ENCODE results near the gene SRGAP2B.
"Not testable (repeated sequence)": the region's sequence is repeated elsewhere in the genome, so short reads cannot be mapped to it uniquely, and the experiment has no call there.

The SRGAP2B gene

DNA sequence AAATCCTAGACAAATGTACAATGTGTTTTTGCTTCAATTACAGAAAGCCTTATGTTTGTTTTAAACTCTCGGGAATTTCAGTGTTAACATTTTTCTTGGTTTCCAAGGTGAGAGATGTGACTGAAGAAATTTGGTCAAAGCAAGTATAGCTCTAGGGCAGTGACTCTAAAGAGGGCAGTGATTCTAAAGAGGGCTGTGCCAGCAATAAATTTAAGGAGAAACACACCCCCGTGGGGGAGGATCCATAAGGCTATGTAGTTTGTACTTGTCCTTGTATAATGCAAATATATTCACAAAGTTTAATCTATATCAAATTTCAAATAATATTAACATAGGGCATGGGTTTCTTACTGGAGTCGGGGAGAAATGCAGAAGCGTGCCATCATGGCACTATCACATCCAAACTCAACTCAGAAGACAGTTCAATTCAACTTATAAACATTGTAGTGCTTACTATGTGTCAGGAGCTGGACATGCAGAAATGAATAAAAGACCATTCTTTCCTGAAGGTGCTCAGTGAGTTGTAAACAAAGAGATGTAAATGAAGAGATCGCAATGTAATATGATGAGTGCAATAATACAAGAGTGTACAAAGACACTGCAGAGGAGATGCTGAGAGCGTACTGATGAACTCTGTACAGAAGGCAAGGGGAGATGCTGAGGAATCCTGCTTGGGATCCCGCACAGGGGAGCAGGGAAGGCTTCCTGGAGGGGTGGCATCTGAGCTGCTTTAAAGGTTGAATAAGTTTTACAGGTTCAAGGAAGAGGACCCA lies 12.5 kb downstream of the SRGAP2B start:
- DNase-seq, result not testable (repeated sequence)

DNA sequence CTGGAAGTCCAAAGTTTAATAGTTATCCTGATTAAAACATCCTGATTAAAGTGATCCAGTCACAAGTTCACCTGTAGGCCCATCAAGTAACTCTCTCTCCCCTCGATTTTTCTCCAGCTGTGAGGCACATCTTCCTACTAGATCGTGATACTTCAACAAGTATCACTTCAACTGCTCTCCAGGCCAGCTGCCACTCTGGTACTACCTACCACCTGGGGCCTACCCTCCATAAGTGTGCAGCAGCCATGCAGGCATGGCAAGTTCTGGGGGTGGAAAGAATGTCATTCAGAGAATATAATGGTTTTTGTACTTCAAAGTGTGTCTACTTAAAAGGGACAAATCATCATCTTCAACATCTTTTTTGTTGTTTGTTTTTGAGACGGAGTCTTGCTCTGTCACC lies 14.9 kb downstream of the SRGAP2B start:
- DNase-seq, result not testable (repeated sequence)

DNA sequence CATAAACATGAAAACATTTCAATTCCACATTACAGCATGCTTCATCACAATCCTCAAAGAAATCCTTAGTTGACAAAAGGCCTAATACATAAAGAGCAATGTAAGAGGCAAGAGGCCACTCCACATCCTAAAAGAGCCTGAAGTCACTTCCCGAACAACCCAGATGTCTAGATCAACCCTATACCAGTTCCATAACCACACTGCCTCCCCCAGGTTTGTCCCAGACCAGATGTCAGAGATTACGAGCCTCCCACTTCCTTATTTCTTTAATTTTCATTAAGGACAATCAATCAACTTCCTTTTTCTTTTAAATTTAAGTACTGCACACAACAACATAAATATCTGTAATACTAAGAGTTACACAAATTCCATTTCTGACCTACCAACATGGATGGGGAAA lies 15.4 kb downstream of the SRGAP2B start:
- not testable (repeated sequence) for DNase-seq

DNA sequence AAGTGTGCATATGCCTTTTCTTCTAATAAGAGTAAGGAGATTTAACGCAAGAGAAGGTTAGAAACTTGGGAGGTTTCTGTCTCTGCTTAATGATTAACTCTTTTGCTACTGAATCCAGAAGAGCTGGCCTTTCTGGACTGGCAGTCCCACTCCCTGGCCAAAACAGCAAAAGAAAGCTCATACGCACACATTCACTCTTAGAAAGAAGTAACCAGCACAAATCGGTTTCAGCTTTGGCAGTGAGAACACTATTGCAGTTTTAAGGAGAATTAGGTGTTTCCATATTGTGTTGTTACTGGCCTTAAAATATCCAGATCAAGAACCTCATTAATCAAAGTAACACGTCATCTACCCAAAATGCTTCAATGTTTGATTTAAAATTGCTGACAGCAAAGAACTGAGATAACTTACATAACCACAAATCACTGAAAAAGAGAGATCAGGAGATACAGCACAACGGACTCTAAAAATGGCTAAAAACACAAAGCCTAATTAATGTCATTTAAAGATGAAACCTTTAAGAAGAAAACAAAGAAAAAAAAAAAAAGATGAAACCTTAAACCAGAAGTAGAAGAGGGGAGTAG lies 16.2 kb downstream of the SRGAP2B start:
- DNase-seq, result not testable (repeated sequence)

DNA sequence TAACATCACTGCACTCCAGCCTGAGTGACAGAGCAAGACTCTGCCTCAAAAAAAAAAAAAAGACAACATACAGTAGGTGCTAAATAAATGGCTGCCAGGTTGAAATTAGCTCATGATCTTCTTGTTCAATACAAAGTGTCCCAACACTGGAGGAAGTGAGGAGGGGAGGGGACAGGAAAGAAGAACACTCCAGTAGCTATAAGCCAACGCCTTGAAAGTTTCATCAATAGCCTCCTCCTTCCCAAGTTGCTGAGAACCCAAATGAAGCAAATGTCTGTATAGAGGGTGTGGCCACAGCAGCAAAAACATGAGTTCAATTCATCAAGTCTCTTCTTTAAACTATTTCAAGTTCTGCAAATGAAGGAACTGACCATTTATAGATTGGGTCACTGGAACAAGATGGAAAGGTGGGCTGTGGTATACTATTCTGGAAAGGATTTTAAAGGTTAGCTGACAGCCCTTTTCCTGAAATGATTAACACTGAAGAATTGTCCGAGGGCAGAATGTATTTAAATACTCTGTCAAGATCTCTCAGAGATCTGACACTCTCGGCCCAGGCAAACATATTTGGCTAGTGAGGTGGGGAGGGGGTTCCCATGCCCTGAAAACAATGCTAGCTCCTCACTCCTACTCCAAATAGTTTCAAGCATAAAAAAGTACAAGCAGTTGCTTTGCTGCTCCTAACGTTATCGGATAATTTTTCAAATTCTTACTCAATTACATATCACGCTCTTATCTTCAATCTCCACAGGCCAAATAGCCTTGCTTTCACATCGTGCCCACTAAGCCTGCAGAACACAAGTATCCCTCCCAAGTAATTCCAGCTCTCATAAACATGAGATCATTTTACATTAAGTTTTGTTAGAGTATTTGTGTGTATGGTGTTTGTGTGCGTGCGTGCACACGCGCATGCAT lies 17.0 kb downstream of the SRGAP2B start:
- not testable (repeated sequence) for DNase-seq

DNA sequence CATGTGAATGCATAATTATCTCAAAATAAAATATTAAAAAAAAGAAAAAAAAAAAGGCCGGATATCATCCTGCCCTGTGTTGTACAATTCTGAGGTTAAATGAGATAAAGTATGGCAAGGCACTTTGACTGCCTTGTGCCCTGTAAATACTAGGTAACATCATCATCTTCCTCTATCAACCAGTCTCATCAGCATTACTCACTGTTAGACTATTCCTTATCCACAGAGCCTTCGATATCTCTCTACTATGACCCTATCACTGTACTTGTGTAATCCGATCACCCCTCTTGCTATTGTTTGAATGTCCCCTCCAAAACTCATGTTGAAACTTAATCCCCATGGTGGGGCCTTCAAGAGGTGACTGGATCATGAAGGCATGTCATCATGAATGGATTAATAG lies 18.3 kb downstream of the SRGAP2B start:
- DNase-seq, result not testable (repeated sequence)

DNA sequence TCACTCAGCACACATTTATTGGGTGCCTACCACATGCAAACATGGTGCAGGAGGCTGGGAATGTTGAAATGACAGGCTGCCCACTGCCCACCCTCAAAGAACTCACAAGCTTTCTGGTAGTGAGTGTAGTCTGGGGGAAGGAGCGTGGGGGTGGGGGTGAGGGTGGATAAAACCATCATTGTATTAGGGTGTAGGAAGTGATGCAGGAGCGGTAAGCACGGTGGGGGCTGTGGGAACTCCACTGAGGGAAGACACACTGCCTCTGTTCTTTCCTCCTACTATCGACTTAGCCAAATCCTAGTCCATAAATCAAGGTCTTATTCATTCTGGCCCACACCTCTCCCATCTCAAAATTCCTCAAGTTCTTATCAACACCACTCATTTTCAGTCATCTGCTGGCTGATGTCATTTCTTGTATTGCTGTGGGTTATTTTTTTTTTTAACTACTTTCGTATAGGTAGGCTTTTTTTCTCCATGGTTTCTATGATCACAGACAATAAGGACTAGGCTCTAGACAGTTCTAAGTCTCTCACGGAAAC lies 21.0 kb downstream of the SRGAP2B start:
- DNase-seq, result not testable (repeated sequence)

DNA sequence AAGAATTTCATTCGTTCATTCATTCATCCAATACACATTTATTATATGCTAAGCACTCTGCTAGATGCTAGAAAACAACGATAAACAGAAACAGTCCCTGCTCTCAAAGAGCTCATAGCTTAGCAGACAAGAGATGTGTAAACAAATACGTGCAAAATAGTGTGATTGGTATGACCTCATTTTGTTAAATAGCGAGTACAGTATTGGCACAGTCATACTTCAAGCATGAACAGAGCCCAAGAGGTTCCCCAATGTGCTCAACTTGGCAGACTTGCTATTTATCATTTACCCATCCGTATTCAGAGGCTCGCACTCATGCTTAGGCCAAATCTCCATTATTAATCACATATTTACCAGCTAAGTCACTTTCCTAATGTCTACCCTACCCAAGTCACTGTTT lies 23.6 kb downstream of the SRGAP2B start:
- not testable (repeated sequence) for DNase-seq

DNA sequence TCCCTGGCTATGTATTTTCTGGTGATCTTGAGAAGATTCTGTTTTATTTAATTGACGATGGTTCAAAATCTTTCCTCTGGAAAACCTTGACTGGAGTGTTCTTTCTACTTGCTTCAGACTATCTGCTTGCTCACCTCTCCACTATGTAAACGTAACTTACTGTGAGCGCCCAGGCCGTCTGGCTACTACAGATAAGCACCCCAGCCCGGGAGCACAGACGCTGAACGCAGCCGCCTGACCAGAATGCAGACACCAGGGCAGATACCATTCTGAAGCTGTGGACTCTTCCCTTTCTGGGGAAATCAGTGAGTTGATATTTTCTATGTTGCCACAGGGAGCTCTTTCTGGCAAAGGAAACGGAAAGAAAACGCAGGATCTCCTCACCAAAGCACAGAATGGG lies 28.6 kb downstream of the SRGAP2B start:
- DNase-seq, result not testable (repeated sequence)

DNA sequence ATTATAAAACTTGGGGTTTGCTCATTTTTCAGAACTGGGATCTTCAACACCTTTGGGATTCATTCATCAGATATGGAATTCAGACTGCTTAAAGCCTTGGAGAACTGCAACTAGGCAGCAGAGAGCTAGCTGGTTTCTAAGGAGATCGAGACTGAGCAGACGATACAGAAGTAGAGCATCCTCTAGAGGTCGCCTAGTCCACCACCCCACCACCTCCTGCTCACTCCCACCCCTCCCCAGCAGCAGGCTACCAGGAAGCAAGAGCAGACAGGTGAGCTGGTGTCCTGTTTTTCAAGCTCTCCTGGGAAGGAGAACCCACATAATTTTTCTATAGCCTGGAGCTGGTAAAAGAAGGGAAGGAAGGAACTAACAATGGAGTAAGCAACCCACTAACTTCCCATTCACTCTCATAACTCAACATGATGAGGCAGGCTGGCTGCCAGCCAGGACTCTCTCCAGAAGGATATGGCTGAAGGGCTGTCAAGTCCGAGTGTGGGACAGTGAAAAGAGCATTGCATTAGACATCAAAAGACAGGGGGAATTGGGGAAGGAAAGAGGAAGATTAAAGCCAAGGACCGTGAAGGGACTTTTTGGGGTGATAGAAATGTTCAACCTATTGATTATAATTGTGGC lies 29.8 kb downstream of the SRGAP2B start:
- not testable (repeated sequence) for DNase-seq

DNA sequence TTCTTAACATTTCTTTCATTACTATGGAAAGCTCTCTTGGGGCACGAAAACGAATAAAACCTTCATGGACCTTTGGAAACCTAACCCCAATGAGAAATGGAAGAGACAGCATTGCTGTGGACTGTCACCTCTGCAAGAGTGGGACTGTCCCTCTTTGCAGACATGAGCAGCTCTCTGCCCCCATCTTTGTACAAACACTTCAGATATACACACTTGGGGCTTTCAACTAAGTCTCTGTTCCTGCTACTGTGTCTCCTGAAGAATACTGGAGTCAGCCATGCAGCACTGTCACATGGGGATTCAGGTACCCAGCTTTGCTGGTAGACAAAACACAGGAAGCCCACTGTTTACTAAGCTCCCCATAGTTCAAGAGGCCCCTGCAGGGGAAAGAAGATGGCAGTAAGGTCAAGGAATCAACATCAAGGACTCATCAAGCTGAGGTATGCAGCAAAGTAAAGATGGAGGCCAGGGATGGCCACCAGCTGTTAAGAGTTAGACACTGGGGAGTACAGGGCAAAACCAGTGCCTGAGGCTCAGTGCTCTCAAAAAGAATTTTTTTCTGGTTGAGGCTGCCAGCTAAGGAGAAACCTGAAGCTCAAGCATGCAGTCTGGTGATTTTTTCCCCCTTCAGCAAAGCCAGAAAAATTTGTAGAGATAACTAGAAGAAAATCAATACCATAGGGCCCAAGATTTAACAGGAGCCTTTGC lies 31.0 kb downstream of the SRGAP2B start:
- not testable (repeated sequence) for DNase-seq

DNA sequence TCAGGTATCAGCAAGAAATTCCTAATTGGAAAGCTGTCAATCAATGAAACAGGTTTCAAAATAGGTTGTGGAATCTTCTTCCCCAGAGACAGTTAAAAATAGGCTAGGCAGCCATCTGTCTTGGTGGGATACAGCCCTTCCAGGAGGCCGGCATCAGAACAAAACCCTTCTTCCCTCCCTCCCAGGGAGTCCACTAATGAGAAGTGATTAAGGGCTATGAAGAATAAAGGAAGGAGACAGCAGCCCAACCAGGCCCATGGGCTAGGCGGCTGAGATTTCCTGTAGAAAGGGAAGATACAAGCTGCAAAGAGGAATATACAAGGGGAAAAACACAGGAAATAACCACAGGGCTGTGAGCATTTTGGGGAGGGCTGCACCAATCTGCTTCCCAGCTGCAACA lies 31.8 kb downstream of the SRGAP2B start:
- not testable (repeated sequence) for DNase-seq

DNA sequence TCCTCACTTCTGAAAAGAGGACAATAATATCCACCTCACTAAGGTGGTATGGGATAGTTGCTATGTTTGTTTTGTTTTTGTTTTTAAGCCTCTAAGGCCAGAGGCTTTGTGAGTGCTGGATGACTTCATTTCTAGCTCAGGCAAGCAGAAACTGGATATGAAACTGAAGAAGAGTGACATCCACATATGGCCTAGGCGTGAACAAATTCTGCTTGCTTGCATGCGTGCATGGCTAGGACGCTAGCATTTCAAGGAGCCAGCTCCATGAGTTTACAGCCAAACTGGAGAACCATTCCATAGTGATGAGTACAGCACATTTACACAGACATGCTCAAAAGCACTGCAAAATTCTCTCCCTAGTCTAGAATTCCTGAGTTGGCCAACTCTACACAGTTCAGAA lies 36.9 kb downstream of the SRGAP2B start:
- not testable (repeated sequence) for DNase-seq

DNA sequence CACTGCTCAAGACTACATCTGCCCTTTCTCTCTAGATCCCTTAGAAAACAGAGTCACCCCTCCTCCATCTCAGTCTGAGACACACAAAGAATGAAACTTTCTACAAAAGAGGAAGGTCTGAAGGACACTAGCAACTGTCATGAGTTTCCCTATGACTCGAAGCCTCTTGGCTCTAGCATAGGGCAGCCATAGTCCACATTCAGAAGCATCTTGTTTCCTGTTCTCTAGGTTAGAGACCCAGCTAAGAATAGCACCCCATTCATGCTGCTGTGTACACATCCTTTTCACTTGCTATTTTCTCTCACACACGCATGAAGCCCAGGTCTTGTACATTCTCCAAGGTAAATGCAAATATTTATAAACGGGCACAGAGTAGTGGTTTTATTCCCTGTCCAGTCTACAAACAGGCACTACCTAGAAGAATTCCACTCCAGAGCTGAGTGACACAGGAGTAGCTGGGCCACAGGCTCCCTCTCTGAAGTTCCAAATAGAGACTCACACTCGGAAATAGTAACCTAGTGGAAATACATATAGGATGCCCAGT lies 39.8 kb downstream of the SRGAP2B start:
- DNase-seq, result not testable (repeated sequence)

DNA sequence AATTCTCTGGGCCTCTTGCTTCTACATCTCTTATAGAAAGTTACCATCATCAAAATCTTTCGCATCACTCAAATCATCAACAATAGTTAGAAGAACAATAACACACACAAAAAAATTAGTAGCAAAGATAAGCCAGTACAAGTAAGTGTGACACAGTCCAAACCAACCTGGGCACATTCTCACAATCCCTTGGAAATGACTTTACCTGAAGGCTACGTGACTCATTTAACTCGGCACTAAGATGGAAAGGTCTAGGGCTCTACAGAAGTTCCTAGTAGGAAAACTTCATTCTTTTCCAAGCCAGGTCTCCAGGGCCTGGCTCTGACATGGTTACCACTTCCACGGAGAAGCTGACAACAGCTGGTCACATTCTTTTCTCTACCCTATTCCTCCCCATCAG lies 41.7 kb downstream of the SRGAP2B start:
- not testable (repeated sequence) for DNase-seq

DNA sequence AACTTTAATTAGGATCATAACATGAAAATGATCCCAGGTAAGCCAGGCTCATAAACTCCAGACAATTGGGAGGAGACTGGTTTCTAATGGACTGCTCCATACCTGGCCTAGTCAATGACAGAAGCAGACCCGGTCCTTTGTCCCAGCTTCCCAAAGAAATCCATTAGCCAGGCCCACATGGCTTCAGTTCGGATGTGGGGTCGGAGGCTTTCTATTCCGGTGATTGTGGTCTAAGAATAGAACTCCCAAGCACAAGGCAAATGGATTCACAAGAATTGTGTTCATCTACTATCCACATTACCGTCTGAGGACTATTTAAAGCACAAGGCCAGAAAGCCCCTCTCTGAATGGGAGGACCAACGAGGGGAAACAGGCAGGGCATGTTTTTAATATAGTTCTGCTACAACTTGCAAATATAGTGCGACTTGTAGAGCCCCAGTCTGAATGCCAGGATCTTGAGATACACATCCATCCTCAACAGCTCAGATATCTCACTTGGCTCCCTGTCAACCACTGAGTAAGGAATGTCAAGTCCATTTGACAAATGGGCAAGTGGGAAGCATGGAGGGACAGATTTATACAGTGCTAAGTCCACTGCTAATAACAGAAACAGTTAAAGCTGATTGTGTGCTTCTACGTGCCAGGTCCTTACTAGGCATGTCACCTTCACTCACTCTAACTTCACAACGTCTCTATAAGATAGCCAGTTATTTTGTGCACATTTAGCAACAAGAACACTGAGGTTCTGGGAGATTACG lies 42.9 kb downstream of the SRGAP2B start:
- DNase-seq, result not testable (repeated sequence)

DNA sequence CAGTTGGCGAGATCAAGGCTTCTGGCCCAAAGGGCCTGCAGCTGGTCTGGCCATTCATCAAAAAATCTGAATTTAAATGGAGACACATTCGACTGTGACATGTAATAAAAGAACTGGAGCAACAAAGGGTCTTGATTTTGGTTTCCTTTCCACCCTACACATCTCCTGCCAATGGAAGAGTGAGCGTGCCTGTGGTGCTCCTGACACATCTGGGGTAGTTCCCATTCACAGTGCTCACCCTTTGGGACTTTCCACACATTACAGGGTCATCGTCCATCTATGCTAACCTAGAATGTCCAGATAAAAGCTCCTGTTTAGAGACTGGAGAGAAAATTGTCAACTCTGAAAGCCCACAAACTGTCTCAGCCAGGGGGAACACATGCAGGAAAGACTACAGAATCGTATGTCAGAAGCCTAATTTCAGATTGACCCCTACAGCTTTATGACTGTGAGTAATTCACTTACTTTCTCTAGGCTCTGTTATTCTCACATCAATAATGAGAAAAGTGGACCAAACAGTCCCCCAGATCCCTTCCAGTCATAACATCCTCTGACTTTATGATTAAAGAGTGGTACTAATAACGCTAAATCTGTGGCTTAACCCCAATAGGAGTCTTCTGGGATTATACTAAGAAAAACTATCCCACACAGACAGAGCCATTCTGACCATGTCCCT lies 46.8 kb downstream of the SRGAP2B start:
- DNase-seq, result not testable (repeated sequence)

DNA sequence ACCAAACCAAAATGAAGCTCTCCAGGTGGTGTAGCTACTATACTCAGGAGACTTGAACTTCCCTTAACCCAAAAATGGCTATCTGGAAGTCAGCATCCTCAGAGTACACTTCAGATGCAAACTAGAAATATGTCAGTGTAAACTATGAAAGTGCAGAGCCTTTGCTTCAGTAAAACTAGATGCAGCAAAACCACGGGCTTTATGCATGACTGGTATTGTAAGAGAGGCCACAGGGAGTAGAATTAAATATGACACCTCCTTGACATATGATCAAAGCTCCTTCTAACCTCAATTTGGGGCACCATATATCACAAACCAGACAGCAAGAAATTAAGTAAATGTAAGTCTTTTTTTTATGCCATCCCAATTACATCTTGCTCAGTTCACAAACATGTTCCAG lies 47.6 kb downstream of the SRGAP2B start:
- not testable (repeated sequence) for DNase-seq

DNA sequence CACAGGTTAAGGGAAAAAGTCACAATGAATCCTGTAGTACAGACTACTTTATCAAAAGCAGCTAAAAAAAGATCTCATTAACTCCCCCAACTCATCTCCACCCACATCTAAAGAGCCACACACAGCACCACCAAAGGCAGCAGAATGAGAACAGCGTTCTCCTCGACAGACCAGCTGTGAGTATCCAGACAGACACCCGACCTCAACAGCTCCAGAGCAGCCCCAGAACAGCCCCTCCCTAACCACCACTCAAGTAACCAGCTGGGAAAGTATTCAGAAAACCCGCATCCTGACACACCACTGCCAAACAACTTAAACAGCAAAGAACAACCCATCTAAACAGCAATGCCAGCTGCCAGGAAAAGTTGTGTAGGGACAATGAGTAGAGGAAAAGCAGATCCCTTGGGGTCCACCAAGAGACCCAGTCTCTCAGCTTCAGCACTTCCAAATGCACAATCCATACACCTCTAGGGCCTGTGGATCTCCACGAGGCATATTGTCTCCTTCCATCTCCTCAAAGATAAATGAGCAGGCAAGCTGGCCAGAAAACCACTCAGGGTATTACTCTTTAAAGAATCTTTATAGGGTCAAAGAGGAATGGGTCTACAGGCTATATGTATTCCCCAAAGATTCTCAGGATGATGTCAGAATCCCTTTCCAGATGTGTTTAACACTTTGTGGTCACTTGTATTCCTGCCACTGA lies 49.4 kb downstream of the SRGAP2B start:
- DNase-seq, result not testable (repeated sequence)

DNA sequence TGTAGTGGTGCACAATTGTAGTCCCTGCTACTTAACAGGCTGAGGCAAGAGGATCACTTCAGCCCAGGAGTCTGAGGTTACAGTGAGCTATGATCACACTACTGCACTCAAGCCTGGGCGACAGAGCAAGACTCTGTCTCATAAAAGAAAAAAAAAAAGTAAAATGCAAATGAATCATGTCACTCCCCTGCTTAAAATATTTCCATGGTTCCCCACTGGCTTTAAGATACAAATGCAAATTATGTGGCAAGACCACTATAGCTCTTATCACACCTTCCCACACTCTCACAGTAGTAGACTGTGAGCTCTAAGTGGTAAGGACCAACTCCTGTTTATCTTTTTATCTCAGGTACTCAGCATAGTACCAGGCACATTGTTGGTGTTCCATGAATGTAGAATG lies 53.6 kb downstream of the SRGAP2B start:
- DNase-seq, result not testable (repeated sequence)
